Measurements from ENCODE around the gene DTNBP1.
"Not testable (repeated sequence)": the region's sequence is repeated elsewhere in the genome, so short reads cannot be mapped to it uniquely, and the experiment has no call there.

Gene DTNBP1

GRCh38 chr6:15675536-15676220 is 12.8 kb upstream of the DTNBP1 start:
- peaks cover 4% of the 10 kb centered on the region for H3K27me3 Mint-ChIP-seq
- no peak overlapping the region for H3K4me3 Mint-ChIP-seq
- H3K27ac Mint-ChIP-seq: no peak overlapping the region
- H3K36me3 Mint-ChIP-seq (ENCODE audit: low read depth): no peaks in the 10 kb centered on the region
- no peaks in the 10 kb centered on the region for H3K4me1 Mint-ChIP-seq (ENCODE audit: low read depth)
- H3K9me3 Mint-ChIP-seq: no peaks in the 10 kb centered on the region

- no peak overlapping the region for H3K4me3 Mint-ChIP-seq
- no peak overlapping the region for H3K27ac Mint-ChIP-seq
- no peaks in the 10 kb centered on the region for H3K4me1 Mint-ChIP-seq (ENCODE audit: low read depth)
- H3K27me3 Mint-ChIP-seq: peaks cover 4% of the 10 kb centered on the region
- H3K9me3 Mint-ChIP-seq: no peaks in the 10 kb centered on the region
- no peaks in the 10 kb centered on the region for H3K36me3 Mint-ChIP-seq (ENCODE audit: low read depth)
Observed at GRCh38 chr6:15674690-15675386, 12.0 kb upstream of the DTNBP1 start.

GRCh38 chr6:15673666-15674065 is 10.8 kb upstream of the DTNBP1 start:
- no peaks in the 10 kb centered on the region for H3K4me1 Mint-ChIP-seq (ENCODE audit: low read depth)
- H3K27me3 Mint-ChIP-seq: peaks cover 4% of the 10 kb centered on the region
- no peak overlapping the region for H3K27ac Mint-ChIP-seq
- H3K36me3 Mint-ChIP-seq (ENCODE audit: low read depth): no peaks in the 10 kb centered on the region
- no peaks in the 10 kb centered on the region for H3K9me3 Mint-ChIP-seq
- H3K4me3 Mint-ChIP-seq: no peak overlapping the region

- Mint-ChIP-seq H3K27ac (no peak overlapping the region), H3K4me3 (no peak overlapping the region), H3K4me1 (ENCODE audit: low read depth) (no peaks in the 10 kb centered on the region), H3K27me3 (peaks cover 4% of the 10 kb centered on the region), H3K36me3 (ENCODE audit: low read depth) (no peaks in the 10 kb centered on the region), H3K9me3 (no peaks in the 10 kb centered on the region)
Observed at GRCh38 chr6:15672818-15673217, 10.0 kb upstream of the DTNBP1 start.

GRCh38 chr6:15672291-15672690 is 9.5 kb upstream of the DTNBP1 start:
- H3K4me1 Mint-ChIP-seq (ENCODE audit: low read depth): no peaks in the 10 kb centered on the region
- H3K27me3 Mint-ChIP-seq: peaks cover 4% of the 10 kb centered on the region
- no peaks in the 10 kb centered on the region for H3K9me3 Mint-ChIP-seq
- no peak overlapping the region for H3K4me3 Mint-ChIP-seq
- H3K27ac Mint-ChIP-seq: no peak overlapping the region
- H3K36me3 Mint-ChIP-seq (ENCODE audit: low read depth): no peaks in the 10 kb centered on the region

- H3K9me3 Mint-ChIP-seq: no peaks in the 10 kb centered on the region
- no peak overlapping the region for H3K4me3 Mint-ChIP-seq
- no peaks in the 10 kb centered on the region for H3K36me3 Mint-ChIP-seq (ENCODE audit: low read depth)
- peaks cover under 1% of the 10 kb centered on the region for H3K4me1 Mint-ChIP-seq (ENCODE audit: low read depth)
- peaks cover 7% of the 10 kb centered on the region for H3K27me3 Mint-ChIP-seq
- no peak overlapping the region for H3K27ac Mint-ChIP-seq
Observed at GRCh38 chr6:15668918-15669317, 6.1 kb upstream of the DTNBP1 start.

- H3K4me1 Mint-ChIP-seq (ENCODE audit: low read depth): peaks cover 10% of the 10 kb centered on the region
- not testable (repeated sequence) for H3K9me3 Mint-ChIP-seq; H3K4me3 Mint-ChIP-seq; H3K36me3 Mint-ChIP-seq (ENCODE audit: low read depth); H3K27ac Mint-ChIP-seq
- peaks cover 11% of the 10 kb centered on the region for H3K27me3 Mint-ChIP-seq
Observed at GRCh38 chr6:15666896-15667295, 4.1 kb upstream of the DTNBP1 start.

- peaks cover 22% of the 10 kb centered on the region for H3K4me1 Mint-ChIP-seq (ENCODE audit: low read depth)
- H3K9me3 Mint-ChIP-seq: no peaks in the 10 kb centered on the region
- peaks cover 5% of the 10 kb centered on the region for H3K36me3 Mint-ChIP-seq (ENCODE audit: low read depth)
- no peak overlapping the region for H3K4me3 Mint-ChIP-seq
- H3K27ac Mint-ChIP-seq: no peak overlapping the region
- peaks cover 11% of the 10 kb centered on the region for H3K27me3 Mint-ChIP-seq
Observed at GRCh38 chr6:15665237-15665636, 2.4 kb upstream of the DTNBP1 start.

- peak overlapping the region; percentile 83 for H3K4me3 Mint-ChIP-seq
- H3K27me3 Mint-ChIP-seq: peaks cover 11% of the 10 kb centered on the region
- no peaks in the 10 kb centered on the region for H3K9me3 Mint-ChIP-seq
- H3K4me1 Mint-ChIP-seq (ENCODE audit: low read depth): peaks cover 36% of the 10 kb centered on the region
- peaks cover 9% of the 10 kb centered on the region for H3K36me3 Mint-ChIP-seq (ENCODE audit: low read depth)
- peak overlapping the region; percentile 67 for H3K27ac Mint-ChIP-seq
Observed at GRCh38 chr6:15663130-15663871, 473 bp upstream of the DTNBP1 start.

GRCh38 chr6:15661853-15662325 is 939 bp downstream of the DTNBP1 start:
- Mint-ChIP-seq H3K27ac (peak overlapping the region; percentile 53), H3K4me1 (ENCODE audit: low read depth) (peaks cover 49% of the 10 kb centered on the region), H3K27me3 (peaks cover 11% of the 10 kb centered on the region)

GRCh38 chr6:15659181-15659580 is 3.6 kb downstream of the DTNBP1 start:
- Mint-ChIP-seq H3K27ac (peak overlapping the region; percentile 34), H3K4me3 (no peak overlapping the region), H3K4me1 (ENCODE audit: low read depth) (peaks cover 62% of the 10 kb centered on the region)

More at GRCh38 chr6:15661853-15662325, 939 bp downstream of the DTNBP1 start:
- H3K9me3 Mint-ChIP-seq: no peaks in the 10 kb centered on the region
- H3K36me3 Mint-ChIP-seq (ENCODE audit: low read depth): peaks cover 9% of the 10 kb centered on the region
- H3K4me3 Mint-ChIP-seq: peak overlapping the region; percentile 83

GRCh38 chr6:15658181-15658744 is 4.6 kb downstream of the DTNBP1 start:
- peaks cover 9% of the 10 kb centered on the region for H3K36me3 Mint-ChIP-seq (ENCODE audit: low read depth)
- peak overlapping the region; percentile 5 for H3K27ac Mint-ChIP-seq
- no peaks in the 10 kb centered on the region for H3K9me3 Mint-ChIP-seq
- peaks cover under 1% of the 10 kb centered on the region for H3K27me3 Mint-ChIP-seq
- H3K4me3 Mint-ChIP-seq: no peak overlapping the region
- H3K4me1 Mint-ChIP-seq (ENCODE audit: low read depth): peaks cover 64% of the 10 kb centered on the region

More at GRCh38 chr6:15659181-15659580, 3.6 kb downstream of the DTNBP1 start:
- Mint-ChIP-seq H3K36me3 (ENCODE audit: low read depth) (peaks cover 9% of the 10 kb centered on the region), H3K9me3 (no peaks in the 10 kb centered on the region), H3K27me3 (peaks cover 10% of the 10 kb centered on the region)

GRCh38 chr6:15657290-15657689 is 5.5 kb downstream of the DTNBP1 start:
- no peak overlapping the region for H3K4me3 Mint-ChIP-seq
- peaks cover 9% of the 10 kb centered on the region for H3K36me3 Mint-ChIP-seq (ENCODE audit: low read depth)
- no peaks in the 10 kb centered on the region for H3K27me3 Mint-ChIP-seq
- H3K4me1 Mint-ChIP-seq (ENCODE audit: low read depth): peaks cover 66% of the 10 kb centered on the region
- no peak overlapping the region for H3K27ac Mint-ChIP-seq
- H3K9me3 Mint-ChIP-seq: no peaks in the 10 kb centered on the region

GRCh38 chr6:15656145-15656544 is 6.7 kb downstream of the DTNBP1 start:
- Mint-ChIP-seq H3K9me3 (no peaks in the 10 kb centered on the region), H3K4me3 (no peak overlapping the region), H3K27ac (no peak overlapping the region), H3K4me1 (ENCODE audit: low read depth) (peaks cover 62% of the 10 kb centered on the region), H3K36me3 (ENCODE audit: low read depth) (peaks cover 9% of the 10 kb centered on the region), H3K27me3 (no peaks in the 10 kb centered on the region)

GRCh38 chr6:15654250-15654649 is 8.6 kb downstream of the DTNBP1 start:
- Mint-ChIP-seq H3K27me3 (no peaks in the 10 kb centered on the region), H3K4me1 (ENCODE audit: low read depth) (peaks cover 49% of the 10 kb centered on the region), H3K9me3 (peaks cover 2% of the 10 kb centered on the region)

More at GRCh38 chr6:15654250-15654649, 8.6 kb downstream of the DTNBP1 start:
- H3K4me3 Mint-ChIP-seq: no peak overlapping the region
- peaks cover 17% of the 10 kb centered on the region for H3K36me3 Mint-ChIP-seq (ENCODE audit: low read depth)
- no peak overlapping the region for H3K27ac Mint-ChIP-seq
